HepG2 (cell line): ENCODE results near the gene ZNF625. TPM values are rescaled to one million over a fixed set of nuclear protein-coding genes. Genes with fewer than 3 reads are reported as not detected.

Source experiments
- AGO2 ChIP-seq: fragments of 200-400 bp; formaldehyde crosslinking; optimal IDR thresholded peaks from 2 replicates; pipeline ENCODE3; 2017; ENCODE audit warnings: mild to moderate bottlenecking, low read depth, low read length, moderate library complexity
- ESRRA ChIP-seq: sonication (generic); formaldehyde crosslinking; IDR thresholded peaks from 2 replicates; pipeline ENCODE4 v1.5.1; 2020; ENCODE audit warnings: mild to moderate bottlenecking, low read depth, missing genetic modification reagents
- NFE2L1 ChIP-seq: sonication (generic); formaldehyde crosslinking; IDR thresholded peaks from 2 replicates; pipeline ENCODE4 v1.4.0; 2020; ENCODE audit warnings: missing genetic modification reagents, mild to moderate bottlenecking, borderline replicate concordance
- ONECUT2 ChIP-seq: sonication (generic); formaldehyde crosslinking; IDR thresholded peaks from 2 replicates; pipeline ENCODE4 v1.4.0; 2020; ENCODE audit warnings: missing genetic modification reagents
- SUZ12 ChIP-seq: fragments of 150-350 bp; IDR thresholded peaks from 2 replicates; pipeline ENCODE4 v1.6.1; 2014; ENCODE audit warnings: low read depth, low read length
- ZNF564 ChIP-seq: sonication (generic); formaldehyde crosslinking; IDR thresholded peaks from 2 replicates; pipeline ENCODE4 v1.8.1; 2023; ENCODE audit warnings: mild to moderate bottlenecking, missing genetic modification reagents
- ZNF570 ChIP-seq: sonication (generic); formaldehyde crosslinking; IDR thresholded peaks from 2 replicates; pipeline ENCODE4 v1.4.0; 2020; ENCODE audit warnings: mild to moderate bottlenecking, missing genetic modification reagents, borderline replicate concordance
- ZNF577 ChIP-seq: sonication (generic); formaldehyde crosslinking; IDR thresholded peaks from 2 replicates; pipeline ENCODE4 v1.4.0; 2020; ENCODE audit warnings: mild to moderate bottlenecking, low read depth, missing genetic modification reagents, borderline replicate concordance
- ZNF616 ChIP-seq: sonication (generic); formaldehyde crosslinking; IDR thresholded peaks from 2 replicates; pipeline ENCODE4 v1.5.0; 2020; ENCODE audit warnings: low read depth, mild to moderate bottlenecking, missing genetic modification reagents
- ZNF737 ChIP-seq: sonication (generic); formaldehyde crosslinking; IDR thresholded peaks from 2 replicates; pipeline ENCODE4 v1.5.0; 2020; ENCODE audit warnings: missing genetic modification reagents, mild to moderate bottlenecking, borderline replicate concordance
- polyA plus RNA-seq, 8 experiments: library from polyadenylated mRNA; depleted of rRNA in 3 of 8; stranded (reverse) in 7 of 8; unstranded in 1 of 8; fragments of >200 nt; fragmentation: Illumina TruSeq in 4 of 8; extraction: Trizol in 4 of 8; gene quantifications; 2 replicates each; pipeline versions ENCODE4 v1.2.1 to v1.2.3, GENCODE V29; 2011 to 2016; ENCODE audit warnings: low read depth in 4 of 8, missing spikeins in 1 of 8, mixed read lengths in 1 of 8; ENCODE audit not compliant: insufficient read depth in 1 of 8
- total RNA-seq, 5 experiments: library from RNA; depleted of rRNA; stranded (reverse); fragments of >200 nt; fragmentation: Illumina TruSeq; extraction: Trizol; gene quantifications; 2 replicates each; pipeline ENCODE4 v1.2.3, GENCODE V29; 2016; ENCODE audit warnings: low read depth in 1 of 5
- TF ChIP-seq, protein P1 (sequence below): sonication (generic); formaldehyde crosslinking; IDR thresholded peaks from 2 replicates; pipeline ENCODE4 v1.4.0; 2020; ENCODE audit warnings: mild to moderate bottlenecking, missing genetic modification reagents

The ZNF625 gene
- total and polyA plus RNA-seq, 2 of the 13 experiments (the other 11 are each of a cell fraction or from before 2014, with no cell fraction given), result 1.7 to 12.2 TPM

DNA sequence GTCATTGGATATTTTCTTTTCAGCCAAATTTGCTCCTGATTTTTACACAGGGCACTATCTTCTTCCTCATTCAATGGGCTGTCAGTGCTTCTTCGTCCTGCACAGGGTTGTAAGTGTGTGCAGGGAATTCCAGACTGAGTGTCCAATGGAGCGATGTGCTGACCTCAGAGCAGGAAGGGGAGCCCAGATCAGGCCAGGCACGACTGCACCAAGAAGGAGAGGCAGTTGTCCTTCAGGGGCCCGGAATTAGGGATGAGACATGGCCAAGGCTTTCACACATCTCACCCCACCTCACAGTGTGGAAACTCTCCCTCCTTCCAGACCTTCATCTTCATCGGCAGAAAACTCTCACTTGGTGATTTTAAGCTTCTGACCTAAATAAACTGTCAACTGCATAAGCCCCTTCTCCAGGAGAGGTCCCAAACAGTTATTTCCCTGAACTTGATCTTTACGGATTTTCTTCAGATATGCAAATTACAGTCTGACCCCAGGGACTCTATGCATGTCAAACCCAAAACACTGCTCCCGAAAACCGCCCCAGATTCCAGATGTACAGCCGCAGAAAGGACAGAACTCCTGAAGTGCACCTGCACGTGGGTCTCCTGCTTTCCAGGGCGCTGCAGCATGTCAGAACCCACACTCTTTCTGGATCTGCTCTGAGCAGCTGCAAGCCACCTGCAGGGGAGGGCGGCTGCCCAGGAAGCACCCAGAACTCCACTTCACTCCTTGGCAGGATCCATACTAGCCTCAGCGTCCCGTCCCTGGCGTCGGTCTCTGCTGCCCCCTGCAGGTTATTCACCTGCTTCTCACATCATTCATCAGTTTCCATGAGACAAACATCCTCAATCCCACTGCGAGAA lies 15.8 kb downstream of the ZNF625 start (continued):
- no peak for TF ChIP-seq ZNF564 (CRISPR knock-in tag)
- TF ChIP-seq ONECUT2 (CRISPR knock-in tag), result no peak
- TF ChIP-seq ZNF737 (CRISPR knock-in tag), result no peak
- no peak for TF ChIP-seq ZNF616 (CRISPR knock-in tag)
- no peak for TF ChIP-seq ESRRA (CRISPR knock-in tag)
- TF ChIP-seq, protein P1, sequence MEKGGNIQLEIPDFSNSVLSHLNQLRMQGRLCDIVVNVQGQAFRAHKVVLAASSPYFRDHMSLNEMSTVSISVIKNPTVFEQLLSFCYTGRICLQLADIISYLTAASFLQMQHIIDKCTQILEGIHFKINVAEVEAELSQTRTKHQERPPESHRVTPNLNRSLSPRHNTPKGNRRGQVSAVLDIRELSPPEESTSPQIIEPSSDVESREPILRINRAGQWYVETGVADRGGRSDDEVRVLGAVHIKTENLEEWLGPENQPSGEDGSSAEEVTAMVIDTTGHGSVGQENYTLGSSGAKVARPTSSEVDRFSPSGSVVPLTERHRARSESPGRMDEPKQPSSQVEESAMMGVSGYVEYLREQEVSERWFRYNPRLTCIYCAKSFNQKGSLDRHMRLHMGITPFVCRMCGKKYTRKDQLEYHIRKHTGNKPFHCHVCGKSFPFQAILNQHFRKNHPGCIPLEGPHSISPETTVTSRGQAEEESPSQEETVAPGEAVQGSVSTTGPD, result no peak
- TF ChIP-seq SUZ12, result no peak
- no peak for TF ChIP-seq NFE2L1 (CRISPR knock-in tag)
- no peak for TF ChIP-seq ZNF577 (CRISPR knock-in tag)
- no peak for TF ChIP-seq ZNF570 (CRISPR knock-in tag)
- TF ChIP-seq AGO2, result peak; percentile 24
